Right lobe of liver (tissue), 6 donors: ENCODE data around the gene SPTBN4. TPM values are rescaled to one million over a fixed set of nuclear protein-coding genes. Genes with fewer than 3 reads are reported as not detected.
A peak's percentile ranks its signal among the peaks of the same experiment; 100 is the strongest.

Experiments used
- ATAC-seq, 4 donors: fragments of 200-7000 bp; cut with Tn5 transposase; one replicate each; pipeline ENCODE4 v1.9.1; 2020; ENCODE audit warnings: mild to moderate bottlenecking in 4 of 4, moderate library complexity in 4 of 4
- DNase-seq, 3 donors: peaks; one replicate each; pipeline ENCODE4 v3.0.0-alpha.2; 2020
- H3K27ac ChIP-seq, 3 donors: fragments of 200-600 bp; one replicate each; pipeline ENCODE4 v1.8.0; 2022
- H3K27me3 ChIP-seq, 2 donors: fragments of 200-600 bp; one replicate each; pipeline ENCODE4 v1.8.0; 2022
- H3K36me3 ChIP-seq, 4 donors: fragments of 200-600 bp; sonication (generic) in 1 of 4; one replicate each; pipeline versions ENCODE4 v1.5.1 to v1.8.0; 2017 to 2022; ENCODE audit warnings: control low read depth in 1 of 4
- H3K4me1 ChIP-seq, 4 donors: fragments of 200-600 bp; sonication (generic) in 1 of 4; one replicate each; pipeline versions ENCODE4 v1.5.1 to v1.8.0; 2017 to 2022; ENCODE audit warnings: control low read depth in 1 of 4
- H3K4me3 ChIP-seq, 3 donors: fragments of 200-600 bp; one replicate each; pipeline ENCODE4 v1.8.0; 2022
- H3K9me3 ChIP-seq, 4 donors: fragments of 200-600 bp; sonication (generic) in 1 of 4; one replicate each; pipeline versions ENCODE4 v1.5.1 to v1.8.0; 2017 to 2022; ENCODE audit warnings: control low read depth in 1 of 4
- CTCF ChIP-seq, 4 donors: fragments of 200-600 bp in 3 of 4; fragments of 450-650 bp in 1 of 4; IDR thresholded peaks; one replicate each; pipeline versions ENCODE4 v1.5.1 to v1.8.0; 2016 to 2022; ENCODE audit warnings: antibody characterized with exemption in 4 of 4, mild to moderate bottlenecking in 2 of 4
- POLR2A ChIP-seq: fragments of 450-650 bp; IDR thresholded peaks from one replicate; pipeline ENCODE4 v1.6.1; 2017; ENCODE audit warnings: antibody characterized with exemption, mild to moderate bottlenecking
- WGBS: methylation state at CpG from one replicate; pipeline ENCODE4 v1.1.6; 2018; ENCODE audit warnings: low coverage, low lambda C conversion rate; ENCODE audit not compliant: insufficient coverage; ENCODE audit errors: missing lambda C conversion rate; 5-methylcytosine and 5-hydroxymethylcytosine counted together
- intact Hi-C, 2 donors: fragments of 100-400 bp; cut with DNase I; formaldehyde crosslinking; loops; one replicate each; pipeline versions ENCODE4 v1.11.2 to v1.14.1; 2022
- total RNA-seq, 6 experiments: library from RNA; depleted of rRNA in 2 of 6; stranded (reverse); fragments of >200 nt in 2 of 6; fragmentation: NEBNext Ultra II Directional in 3 of 6; extraction: Animal tissue kit (Norgen Biotek cat#: 25700) in 3 of 6; gene quantifications; one replicate each; pipeline versions ENCODE4 v1.1.0 to v1.2.4, GENCODE V29; 2016 to 2023
- donor health status: DM: no; HTN: yes; CAD: no.
- donor health status: DM: no; HTN: no; CAD: no.
- donor health status: DM: no; HTN: no; CAD: no.
- donor health status: DM: no; HTN: yes; CAD: no.
- donor health status: DM: no; HTN: yes; CAD: no.

The SPTBN4 gene
- total RNA-seq, 6 experiments from 2014 or later = 0.44 to 1.6 (median 0.65) TPM

- peaks cover 0 to 10% of the 10 kb centered on the region in 2 donors for H3K27me3 ChIP-seq
- H3K4me3 ChIP-seq = no peak overlapping the region
- 67% methylated on average over 3 of the region's 10 CpGs for WGBS
- DNase-seq (no peak), ATAC-seq (no peak)
- H3K4me1 ChIP-seq = peaks cover 0 to 11% (median 0%) of the 10 kb centered on the region in 4 donors
- TF ChIP-seq POLR2A (no peak), CTCF (IDR thresholded peaks at IDR 0.05) (no peak)
- no peaks in the 10 kb centered on the region for H3K9me3 ChIP-seq
- intact Hi-C loops = no loop called here
- H3K27ac ChIP-seq = no peak overlapping the region
- no peaks in the 10 kb centered on the region for H3K36me3 ChIP-seq
Measured at GRCh38 chr19:40571831-40572495, 105.2 kb downstream of the SPTBN4 start.

- TF ChIP-seq POLR2A (no peak), CTCF (IDR thresholded peaks at IDR 0.05) (no peak)
- no peaks in the 10 kb centered on the region for H3K27me3 ChIP-seq
- H3K36me3 ChIP-seq = peaks cover 0 to 1% (median 0%) of the 10 kb centered on the region in 4 donors
- ATAC-seq (no peak), DNase-seq (no peak)
- intact Hi-C loops = no loop called here
- WGBS = 67% methylated on average over 15 of the region's 18 CpGs
- no peak overlapping the region for H3K4me3 ChIP-seq
- peaks cover 0 to 5% (median 0%) of the 10 kb centered on the region in 4 donors for H3K4me1 ChIP-seq
- H3K27ac ChIP-seq = no peak overlapping the region
- no peaks in the 10 kb centered on the region for H3K9me3 ChIP-seq
Measured at GRCh38 chr19:40575326-40575725, 108.5 kb downstream of the SPTBN4 start.

- peak overlapping the region; percentile 60 to 68 (median 65) for H3K4me3 ChIP-seq
- no peaks in the 10 kb centered on the region for H3K9me3 ChIP-seq
- peak overlapping the region in 1 of 3 donors; percentile 79 for H3K27ac ChIP-seq
- WGBS = 5% methylated on average over 12 of the region's 22 CpGs
- intact Hi-C loops = no loop called here
- TF ChIP-seq POLR2A = no peak
- no peak for TF ChIP-seq CTCF (IDR thresholded peaks at IDR 0.05)
- peaks cover 0 to 8% (median 5%) of the 10 kb centered on the region in 4 donors for H3K36me3 ChIP-seq
- ATAC-seq = peak in 1 of 4 donors; percentile 5
- peaks cover 0 to 5% (median 0%) of the 10 kb centered on the region in 4 donors for H3K4me1 ChIP-seq
- no peaks in the 10 kb centered on the region for H3K27me3 ChIP-seq
- no peak for DNase-seq
Measured at GRCh38 chr19:40576151-40576584, 109.4 kb downstream of the SPTBN4 start.

GRCh38 chr19:40576585-40577451 lies 110.0 kb downstream of the SPTBN4 start, which contains the start of gene SHKBP1:
TSS of gene SHKBP1 (plus strand) at chr19:40576873. CDS start at chr19:40576900, 27 bp downstream.
- intact Hi-C loops = no loop called here
- TF ChIP-seq POLR2A (peak; percentile 46), CTCF (IDR thresholded peaks at IDR 0.05) (no peak)
- under 1% methylated on average over 29 of the region's 55 CpGs for WGBS

More at GRCh38 chr19:40576585-40577451, 110.0 kb downstream of the SPTBN4 start, which contains the start of gene SHKBP1:
- peak within 1 kb of the TSS; percentile 32 to 79 (median 49) for H3K27ac ChIP-seq
- peaks cover 0 to 5% (median 0%) of the 10 kb centered on the region in 4 donors for H3K4me1 ChIP-seq
- ATAC-seq (peak; percentile 97 to 99 (median 98)), DNase-seq (peak; percentile 93 to 95 (median 95))
- H3K4me3 ChIP-seq = peak within 1 kb of the TSS; percentile 60 to 68 (median 65)
- peaks cover 0 to 12% (median 5%) of the 10 kb centered on the region in 4 donors for H3K36me3 ChIP-seq
- no peaks in the 10 kb centered on the region for H3K9me3 ChIP-seq
- no peaks in the 10 kb centered on the region for H3K27me3 ChIP-seq
